HG03558 (cell line): ENCODE results near the gene BPIFA2.
"Not testable (repeated sequence)": the region's sequence is repeated elsewhere in the genome, so short reads cannot be mapped to it uniquely, and the experiment has no call there.

Experiments used
- ATAC-seq: cut with Tn5 transposase; IDR thresholded peaks from one replicate; pipeline ENCODE4 v1.9.1; 2021; ENCODE audit warnings: moderate number of reproducible peaks; ENCODE audit not compliant: unreplicated experiment; ENCODE audit errors: extremely low read depth

BPIFA2 gene

GRCh38 chr20:33159713-33160112 lies 8.2 kb upstream of the BPIFA2 start:
- no peak for ATAC-seq

- ATAC-seq = no peak
Measured at GRCh38 chr20:33160681-33161080, 7.3 kb upstream of the BPIFA2 start.

- no peak for ATAC-seq
Measured at GRCh38 chr20:33162313-33162712, 5.6 kb upstream of the BPIFA2 start.

GRCh38 chr20:33162753-33163152 lies 5.2 kb upstream of the BPIFA2 start:
- no peak for ATAC-seq

GRCh38 chr20:33163856-33164762 lies 3.9 kb upstream of the BPIFA2 start:
- no peak for ATAC-seq

GRCh38 chr20:33164763-33165095 lies 3.2 kb upstream of the BPIFA2 start:
- ATAC-seq = no peak

GRCh38 chr20:33165416-33166055 lies 2.4 kb upstream of the BPIFA2 start:
- ATAC-seq = no peak

GRCh38 chr20:33166533-33167113 lies 1.3 kb upstream of the BPIFA2 start:
- ATAC-seq = no peak

GRCh38 chr20:33169176-33169794 lies 1.3 kb downstream of the BPIFA2 start:
- ATAC-seq = no peak

- no peak for ATAC-seq
Measured at GRCh38 chr20:33172781-33173180, 4.8 kb downstream of the BPIFA2 start.

- ATAC-seq = no peak
Measured at GRCh38 chr20:33175123-33175522, 7.2 kb downstream of the BPIFA2 start.

- ATAC-seq = no peak
Measured at GRCh38 chr20:33176101-33176500, 8.1 kb downstream of the BPIFA2 start.

GRCh38 chr20:33177866-33178265 lies 9.9 kb downstream of the BPIFA2 start:
- ATAC-seq = no peak

- ATAC-seq = no peak
Measured at GRCh38 chr20:33178726-33179125, 10.8 kb downstream of the BPIFA2 start.

- ATAC-seq = no peak
Measured at GRCh38 chr20:33180169-33180568, 12.2 kb downstream of the BPIFA2 start.

GRCh38 chr20:33181482-33182093 lies 13.6 kb downstream of the BPIFA2 start:
- no peak for ATAC-seq

- no peak for ATAC-seq
Measured at GRCh38 chr20:33183312-33183711, 15.4 kb downstream of the BPIFA2 start.

GRCh38 chr20:33185031-33185590 lies 17.2 kb downstream of the BPIFA2 start:
- ATAC-seq = not testable (repeated sequence)

GRCh38 chr20:33187491-33187890 lies 19.5 kb downstream of the BPIFA2 start:
- ATAC-seq = no peak

- ATAC-seq = no peak
Measured at GRCh38 chr20:33188421-33188820, 20.5 kb downstream of the BPIFA2 start.
